ENCODE data around the gene SEPTIN11. TPM values are rescaled to one million over a fixed set of nuclear protein-coding genes. Genes with fewer than 3 reads are reported as not detected.

Gene SEPTIN11
- polyA plus RNA-seq, 1 donor: 60.4 TPM

DNA sequence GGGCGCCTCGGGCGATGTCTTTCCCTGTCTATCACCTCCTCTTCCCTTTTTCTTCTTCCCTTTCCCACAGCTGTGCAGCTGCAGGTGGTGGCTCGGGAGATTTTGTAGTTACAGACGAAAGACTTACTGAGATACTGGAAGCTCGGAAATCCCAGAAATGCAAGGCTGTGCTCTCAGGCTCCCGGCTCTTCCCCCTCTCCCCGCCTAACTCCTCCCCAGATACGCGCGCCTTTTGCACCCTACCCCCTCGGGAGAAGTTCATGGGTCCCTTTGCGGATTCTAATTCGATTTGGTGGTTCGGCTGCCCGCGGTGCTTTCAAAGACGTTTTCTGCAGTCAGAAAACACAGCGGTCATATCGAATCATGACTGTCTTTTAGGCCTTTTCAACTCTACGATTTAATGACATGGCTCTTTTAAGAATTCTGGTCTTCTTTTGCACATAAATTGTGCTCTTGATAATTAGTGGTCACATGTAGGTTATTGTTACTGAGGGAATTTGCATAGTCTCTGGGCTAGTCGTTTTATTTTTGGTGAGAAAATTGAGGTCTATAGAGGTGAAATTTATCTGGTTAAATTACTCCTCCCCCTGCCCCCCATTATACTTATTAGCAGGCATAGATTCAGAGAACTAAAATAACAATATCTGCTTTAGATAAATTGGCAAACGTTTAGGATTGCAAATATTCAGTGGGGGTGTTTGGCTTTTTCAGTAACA, 1.6 kb downstream of the SEPTIN11 start:
- peak overlapping the region; percentile 85 for H3K27ac ChIP-seq (ENCODE audit: low read length)
- WGBS (ENCODE audit: insufficient coverage, low lambda C conversion rate): 13% methylated on average over 4 of the region's 23 CpGs
- H3K27me3 ChIP-seq (ENCODE audit: control insufficient read depth, insufficient read depth, low read length): no peaks in the 10 kb centered on the region
- H3K36me3 ChIP-seq (ENCODE audit: control insufficient read depth, insufficient read depth, low read length): no peaks in the 10 kb centered on the region
- H3K4me3 ChIP-seq (ENCODE audit: low read length): peak overlapping the region; percentile 94
- H3K9me3 ChIP-seq (ENCODE audit: control insufficient read depth, low read depth, low read length): no peaks in the 10 kb centered on the region
- peaks cover 8% of the 10 kb centered on the region for H3K4me1 ChIP-seq (ENCODE audit: control insufficient read depth, insufficient read depth, low read length)
- peak; percentile 31 to 62 for DNase-seq

- Histone ChIP-seq H3K36me3 (ENCODE audit: control insufficient read depth, insufficient read depth, low read length) (no peaks in the 10 kb centered on the region), H3K4me3 (ENCODE audit: low read length) (peak overlapping the region; percentile 94), H3K9me3 (ENCODE audit: control insufficient read depth, low read depth, low read length) (no peaks in the 10 kb centered on the region), H3K4me1 (ENCODE audit: control insufficient read depth, insufficient read depth, low read length) (peaks cover 12% of the 10 kb centered on the region), H3K27ac (ENCODE audit: low read length) (no peak overlapping the region), H3K27me3 (ENCODE audit: control insufficient read depth, insufficient read depth, low read length) (no peaks in the 10 kb centered on the region)
- DNase-seq: no peak
- WGBS (ENCODE audit: insufficient coverage, low lambda C conversion rate): no CpG with 5 or more reads among the region's 5 CpGs
Measured at GRCh38 chr4:76951672-76952010, 2.1 kb downstream of the SEPTIN11 start.

GRCh38 chr4:76952071-76952470, 2.5 kb downstream of the SEPTIN11 start:
- H3K36me3 ChIP-seq (ENCODE audit: control insufficient read depth, insufficient read depth, low read length): no peaks in the 10 kb centered on the region
- H3K4me3 ChIP-seq (ENCODE audit: low read length): no peak overlapping the region
- WGBS (ENCODE audit: insufficient coverage, low lambda C conversion rate): no CpG with 5 or more reads among the region's 4 CpGs
- H3K27ac ChIP-seq (ENCODE audit: low read length): no peak overlapping the region
- H3K9me3 ChIP-seq (ENCODE audit: control insufficient read depth, low read depth, low read length): no peaks in the 10 kb centered on the region
- peaks cover 16% of the 10 kb centered on the region for H3K4me1 ChIP-seq (ENCODE audit: control insufficient read depth, insufficient read depth, low read length)
- H3K27me3 ChIP-seq (ENCODE audit: control insufficient read depth, insufficient read depth, low read length): no peaks in the 10 kb centered on the region
- DNase-seq: no peak

DNA sequence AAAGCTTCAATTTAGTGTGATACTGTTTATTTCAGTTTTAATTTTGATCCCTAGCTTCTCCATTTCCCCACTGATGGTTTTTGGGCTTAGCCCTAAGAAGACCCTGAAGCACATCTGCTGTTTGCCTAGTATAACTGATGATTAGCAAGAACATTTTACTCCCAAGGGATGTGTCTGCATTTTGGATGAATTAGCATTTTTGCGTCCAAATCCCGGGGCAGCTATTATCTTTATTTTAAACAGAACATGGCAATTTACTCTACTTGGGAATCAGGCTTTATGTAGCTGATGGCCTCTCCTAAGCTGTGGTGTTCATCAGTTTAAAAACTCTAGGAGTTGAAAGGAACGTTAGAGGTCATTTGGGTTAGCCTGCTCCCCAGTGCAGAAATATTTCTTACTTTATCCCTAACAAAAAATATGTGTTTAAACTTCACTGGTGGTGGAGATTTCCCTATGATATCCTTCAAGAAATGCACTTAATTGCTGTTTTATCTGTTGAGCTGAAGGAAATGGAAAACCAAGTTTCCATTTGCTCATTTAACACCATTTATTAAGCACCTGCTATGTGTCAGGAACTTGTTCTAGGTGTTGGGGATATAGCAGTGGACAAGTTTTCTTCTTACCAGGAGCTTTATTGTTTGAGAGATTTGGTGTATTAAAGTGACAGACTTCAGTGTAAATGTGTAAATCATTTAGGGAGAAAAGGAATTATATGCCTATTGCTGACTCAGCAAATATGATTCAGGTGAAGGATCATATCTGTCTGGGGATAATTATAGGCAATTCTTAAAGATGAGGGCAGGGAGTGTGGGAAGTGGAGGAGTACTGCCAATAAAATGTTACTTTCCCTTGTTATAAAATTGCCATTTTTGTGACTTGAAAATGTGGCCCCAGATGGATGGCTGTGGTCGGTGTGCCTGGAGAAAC, 3.4 kb downstream of the SEPTIN11 start:
- Histone ChIP-seq H3K27me3 (ENCODE audit: control insufficient read depth, insufficient read depth, low read length) (no peaks in the 10 kb centered on the region), H3K36me3 (ENCODE audit: control insufficient read depth, insufficient read depth, low read length) (no peaks in the 10 kb centered on the region), H3K27ac (ENCODE audit: low read length) (no peak overlapping the region), H3K4me1 (ENCODE audit: control insufficient read depth, insufficient read depth, low read length) (peaks cover 21% of the 10 kb centered on the region), H3K9me3 (ENCODE audit: control insufficient read depth, low read depth, low read length) (no peaks in the 10 kb centered on the region), H3K4me3 (ENCODE audit: low read length) (no peak overlapping the region)
- no peak for DNase-seq
- WGBS (ENCODE audit: insufficient coverage, low lambda C conversion rate): 100% methylated on average over 1 of the region's 4 CpGs

DNA sequence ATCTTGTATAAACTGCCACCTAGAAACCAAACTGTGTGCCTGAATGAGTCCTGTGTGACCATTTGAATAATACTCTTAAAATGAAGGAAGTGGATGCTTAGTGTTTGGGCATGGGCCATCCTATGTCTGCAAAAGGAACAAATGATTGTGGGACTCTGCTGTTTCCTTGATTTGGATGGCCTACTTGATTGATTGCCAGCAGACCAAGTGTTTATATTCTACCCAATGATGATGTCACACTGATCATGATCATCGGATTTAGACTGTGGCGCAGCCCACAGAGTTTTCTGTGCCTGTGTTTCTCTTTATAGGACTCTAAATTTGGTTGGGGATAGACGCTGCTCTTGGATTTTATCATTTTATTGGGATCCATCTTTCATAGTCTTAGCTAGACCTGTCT, 4.4 kb downstream of the SEPTIN11 start:
- Histone ChIP-seq H3K4me1 (ENCODE audit: control insufficient read depth, insufficient read depth, low read length) (peaks cover 20% of the 10 kb centered on the region), H3K36me3 (ENCODE audit: control insufficient read depth, insufficient read depth, low read length) (no peaks in the 10 kb centered on the region), H3K4me3 (ENCODE audit: low read length) (no peak overlapping the region), H3K27me3 (ENCODE audit: control insufficient read depth, insufficient read depth, low read length) (no peaks in the 10 kb centered on the region), H3K27ac (ENCODE audit: low read length) (no peak overlapping the region), H3K9me3 (ENCODE audit: control insufficient read depth, low read depth, low read length) (no peaks in the 10 kb centered on the region)
- no CpG with 5 or more reads among the region's 3 CpGs for WGBS (ENCODE audit: insufficient coverage, low lambda C conversion rate)
- no peak for DNase-seq

GRCh38 chr4:76954489-76954888, 4.9 kb downstream of the SEPTIN11 start:
- H3K27ac ChIP-seq (ENCODE audit: low read length): no peak overlapping the region
- H3K4me1 ChIP-seq (ENCODE audit: control insufficient read depth, insufficient read depth, low read length): peaks cover 20% of the 10 kb centered on the region
- no peaks in the 10 kb centered on the region for H3K9me3 ChIP-seq (ENCODE audit: control insufficient read depth, low read depth, low read length)
- no peaks in the 10 kb centered on the region for H3K36me3 ChIP-seq (ENCODE audit: control insufficient read depth, insufficient read depth, low read length)
- no peak overlapping the region for H3K4me3 ChIP-seq (ENCODE audit: low read length)
- DNase-seq: no peak
- no CpG with 5 or more reads among the region's 4 CpGs for WGBS (ENCODE audit: insufficient coverage, low lambda C conversion rate)
- no peaks in the 10 kb centered on the region for H3K27me3 ChIP-seq (ENCODE audit: control insufficient read depth, insufficient read depth, low read length)

DNA sequence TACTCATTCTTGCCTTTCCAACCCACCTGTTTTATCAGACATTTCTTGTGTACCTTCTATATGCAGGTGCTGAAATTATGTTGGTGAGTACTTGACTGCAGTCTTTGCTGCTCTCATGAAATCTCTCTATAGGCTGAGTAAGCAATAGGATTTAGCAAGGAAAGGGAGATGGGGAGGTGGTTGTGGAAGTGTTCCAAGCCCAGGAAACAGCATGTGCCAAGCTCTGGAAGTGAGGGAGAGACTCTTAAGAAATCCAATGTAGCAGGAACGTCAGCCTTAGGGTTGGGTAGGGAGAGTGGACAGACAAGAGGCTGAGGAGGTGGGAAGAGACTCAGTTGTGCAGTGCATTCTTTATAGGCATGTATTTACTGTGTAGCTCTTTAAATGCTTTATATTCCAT, 5.6 kb downstream of the SEPTIN11 start:
- Histone ChIP-seq H3K4me3 (ENCODE audit: low read length) (no peak overlapping the region), H3K4me1 (ENCODE audit: control insufficient read depth, insufficient read depth, low read length) (peaks cover 21% of the 10 kb centered on the region), H3K27ac (ENCODE audit: low read length) (no peak overlapping the region), H3K27me3 (ENCODE audit: control insufficient read depth, insufficient read depth, low read length) (no peaks in the 10 kb centered on the region), H3K36me3 (ENCODE audit: control insufficient read depth, insufficient read depth, low read length) (no peaks in the 10 kb centered on the region), H3K9me3 (ENCODE audit: control insufficient read depth, low read depth, low read length) (no peaks in the 10 kb centered on the region)
- WGBS (ENCODE audit: insufficient coverage, low lambda C conversion rate): no CpG with 5 or more reads among the region's 1 CpG
- no peak for DNase-seq

DNA sequence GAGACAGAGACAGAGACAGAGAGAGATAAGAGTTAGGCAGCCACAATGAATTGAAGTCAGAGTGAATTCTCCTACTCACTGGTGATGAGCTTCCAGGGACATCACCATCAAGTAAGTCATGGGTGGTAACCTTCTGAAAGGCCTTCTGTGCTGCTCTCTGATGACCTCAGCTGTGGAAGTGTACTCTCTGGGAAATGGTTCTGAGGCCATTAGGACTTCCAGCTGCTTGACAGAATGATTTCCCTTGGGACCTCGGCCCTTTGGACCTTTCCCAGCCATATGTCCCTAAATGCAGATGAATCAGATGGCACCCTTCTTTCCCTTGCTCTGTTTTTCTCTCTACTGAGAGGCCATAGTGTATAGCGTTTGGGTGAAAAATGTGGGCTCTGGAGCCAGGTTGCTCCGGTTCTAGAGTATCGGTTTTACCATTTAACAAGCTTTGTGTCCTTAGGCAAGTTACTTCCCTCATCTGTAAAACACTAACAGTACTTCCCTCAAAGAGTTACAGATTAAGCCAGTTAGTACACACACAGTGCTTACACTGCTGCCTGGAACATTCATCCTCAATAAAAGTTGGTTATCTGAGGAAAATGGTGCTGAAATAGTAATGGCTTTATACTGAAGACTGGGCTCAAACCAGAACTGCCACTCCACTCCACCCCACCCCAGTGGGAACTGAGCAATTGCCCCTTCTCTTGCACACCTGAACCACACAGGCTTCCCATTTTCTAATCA, 7.6 kb downstream of the SEPTIN11 start:
- 10% methylated on average over 2 of the region's 4 CpGs for WGBS (ENCODE audit: insufficient coverage, low lambda C conversion rate)
- Histone ChIP-seq H3K9me3 (ENCODE audit: control insufficient read depth, low read depth, low read length) (no peaks in the 10 kb centered on the region), H3K27ac (ENCODE audit: low read length) (peak overlapping the region; percentile 63), H3K4me1 (ENCODE audit: control insufficient read depth, insufficient read depth, low read length) (peaks cover 28% of the 10 kb centered on the region), H3K36me3 (ENCODE audit: control insufficient read depth, insufficient read depth, low read length) (no peaks in the 10 kb centered on the region), H3K27me3 (ENCODE audit: control insufficient read depth, insufficient read depth, low read length) (no peaks in the 10 kb centered on the region), H3K4me3 (ENCODE audit: low read length) (no peak overlapping the region)
- DNase-seq: peak; percentile 36 to 82

DNA sequence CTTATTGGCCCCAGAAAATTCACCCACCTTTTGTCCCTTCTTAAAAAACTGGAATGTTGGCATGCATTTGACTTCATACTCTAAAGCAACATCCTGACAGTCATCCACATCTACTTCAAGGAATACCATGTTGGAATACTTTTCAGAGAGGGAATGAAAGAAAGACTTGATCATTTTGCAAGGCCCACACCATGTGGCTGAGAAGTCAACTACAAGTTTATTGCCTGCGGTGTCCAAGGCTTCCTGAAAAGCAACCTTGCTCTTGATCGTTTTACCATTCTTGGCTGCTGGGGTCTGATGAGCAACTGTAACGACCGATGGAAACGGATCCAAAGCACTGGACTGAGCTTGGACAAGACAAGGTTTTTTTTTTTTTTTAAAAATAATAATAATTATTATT, 9.3 kb downstream of the SEPTIN11 start:
- no peak for DNase-seq
- Histone ChIP-seq H3K27ac (ENCODE audit: low read length) (no peak overlapping the region), H3K9me3 (ENCODE audit: control insufficient read depth, low read depth, low read length) (no peaks in the 10 kb centered on the region), H3K36me3 (ENCODE audit: control insufficient read depth, insufficient read depth, low read length) (no peaks in the 10 kb centered on the region), H3K27me3 (ENCODE audit: control insufficient read depth, insufficient read depth, low read length) (no peaks in the 10 kb centered on the region), H3K4me1 (ENCODE audit: control insufficient read depth, insufficient read depth, low read length) (peaks cover 28% of the 10 kb centered on the region), H3K4me3 (ENCODE audit: low read length) (no peak overlapping the region)
- no CpG with 5 or more reads among the region's 5 CpGs for WGBS (ENCODE audit: insufficient coverage, low lambda C conversion rate)

DNA sequence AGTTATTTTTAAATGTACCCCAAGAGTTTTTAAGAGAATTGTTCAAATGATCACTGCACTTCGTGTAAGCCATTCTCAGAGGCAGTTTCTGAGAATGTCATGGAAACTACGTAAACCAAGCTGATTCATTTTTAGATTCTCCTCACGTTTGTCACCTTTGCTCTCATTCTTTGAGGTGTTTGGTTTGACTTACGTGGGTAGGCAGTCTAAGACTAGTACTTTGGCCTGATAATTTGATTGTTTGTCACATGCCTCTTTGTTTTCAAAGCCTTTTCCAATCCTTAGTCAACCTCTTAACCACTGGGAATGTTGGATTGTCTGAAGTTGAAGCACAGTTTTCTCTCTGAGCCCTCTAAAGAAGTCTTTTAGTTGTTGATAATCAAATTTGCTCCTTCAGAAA, 10.5 kb downstream of the SEPTIN11 start:
- Histone ChIP-seq H3K27ac (ENCODE audit: low read length) (peak overlapping the region; percentile 68), H3K36me3 (ENCODE audit: control insufficient read depth, insufficient read depth, low read length) (no peaks in the 10 kb centered on the region), H3K4me3 (ENCODE audit: low read length) (no peak overlapping the region), H3K4me1 (ENCODE audit: control insufficient read depth, insufficient read depth, low read length) (peaks cover 28% of the 10 kb centered on the region), H3K27me3 (ENCODE audit: control insufficient read depth, insufficient read depth, low read length) (no peaks in the 10 kb centered on the region), H3K9me3 (ENCODE audit: control insufficient read depth, low read depth, low read length) (no peaks in the 10 kb centered on the region)
- peak; percentile 62 to 89 for DNase-seq
- WGBS (ENCODE audit: insufficient coverage, low lambda C conversion rate): 17% methylated on average over 4 of the region's 4 CpGs

Measured in large intestine (tissue), 3 donors.